Smooth muscle cell (in vitro differentiated cells): Measurements from ENCODE around the gene CAMK1D. TPM values are rescaled to one million over a fixed set of nuclear protein-coding genes. Genes with fewer than 3 reads are reported as not detected.

Experiments used
- DNase-seq: peaks from one replicate; lab custom pipeline; 2025; ENCODE audit not compliant: unreplicated experiment; lab: John Stamatoyannopoulos, UW
- H2AFZ ChIP-seq: fragments of 200-600 bp; sonication (generic); 2 replicates; pipeline ENCODE4 v1.6.0; 2016; ENCODE audit warnings: antibody characterized with exemption, low read depth, mild to moderate bottlenecking
- H3F3A ChIP-seq: fragments of 200-600 bp; sonication (generic); 2 replicates; pipeline ENCODE4 v1.6.0; 2017; ENCODE audit warnings: antibody characterized with exemption, low read depth
- H3K27ac ChIP-seq: fragments of 200-600 bp; sonication (generic); 2 replicates; pipeline ENCODE4 v1.5.1; 2016; ENCODE audit warnings: low read depth, mild to moderate bottlenecking
- H3K27me3 ChIP-seq: fragments of 200-600 bp; sonication (generic); 2 replicates; pipeline ENCODE4 v1.6.1; 2016; ENCODE audit warnings: low read depth, mild to moderate bottlenecking
- H3K36me3 ChIP-seq: fragments of 200-600 bp; sonication (generic); 2 replicates; pipeline ENCODE4 v1.5.1; 2016; ENCODE audit warnings: low read depth
- H3K4me1 ChIP-seq: fragments of 200-600 bp; sonication (generic); 2 replicates; pipeline ENCODE4 v1.5.1; 2016; ENCODE audit warnings: low read depth
- H3K4me2 ChIP-seq: fragments of 200-600 bp; sonication (generic); 2 replicates; pipeline ENCODE4 v1.6.0; 2016; ENCODE audit warnings: mild to moderate bottlenecking
- H3K4me3 ChIP-seq: fragments of 200-600 bp; sonication (generic); 2 replicates; pipeline ENCODE4 v1.5.1; 2016; ENCODE audit warnings: mild to moderate bottlenecking
- H3K79me2 ChIP-seq: fragments of 200-600 bp; sonication (generic); 2 replicates; pipeline ENCODE4 v1.6.0; 2016; ENCODE audit warnings: low read depth, mild to moderate bottlenecking
- H3K9ac ChIP-seq: fragments of 200-600 bp; sonication (generic); 2 replicates; pipeline ENCODE4 v1.6.0; 2016; ENCODE audit warnings: low read depth
- H3K9me3 ChIP-seq: fragments of 200-600 bp; sonication (generic); replicated peaks from 2 replicates; pipeline ENCODE4 v1.5.1; 2016; ENCODE audit warnings: low read depth
- H4K20me1 ChIP-seq: fragments of 200-600 bp; sonication (generic); 2 replicates; pipeline ENCODE4 v1.6.0; 2016; ENCODE audit warnings: low read depth
- CTCF ChIP-seq: fragments of 200-600 bp; sonication (generic); IDR thresholded peaks from 2 replicates; pipeline ENCODE4 v1.5.1; 2017; ENCODE audit warnings: borderline replicate concordance, mild to moderate bottlenecking, antibody characterized with exemption; ENCODE audit not compliant: insufficient read depth, poor library complexity, severe bottlenecking
- WGBS: methylation state at CpG from one replicate; pipeline ENCODE4 v1.1.7; 2016; ENCODE audit warnings: low lambda C conversion rate; 5-methylcytosine and 5-hydroxymethylcytosine counted together
- polyA plus RNA-seq: library from polyadenylated mRNA; unstranded; fragments of >200 nt; fragmentation: Nextera tagmentation; extraction: Ambion mirVana; gene quantifications from 2 replicates; pipeline ENCODE4 v1.2.1, GENCODE V29; 2016
- total RNA-seq: library from RNA; depleted of rRNA; stranded (reverse); fragments of >200 nt; gene quantifications from 2 replicates; pipeline ENCODE4 v1.2.3, GENCODE V29; 2014

CAMK1D gene
- total and polyA plus RNA-seq, 2 experiments from 2014 or later, result 1.6 to 2.3 TPM

GRCh38 chr10:12499076-12499986, 150.0 kb downstream of the CAMK1D start:
- no peak overlapping the region for H3K4me3 ChIP-seq
- H3K27ac ChIP-seq, result peak overlapping the region; percentile 5
- H3K27me3 ChIP-seq, result no peaks in the 10 kb centered on the region
- no peak for DNase-seq
- no peaks in the 10 kb centered on the region for H3K9me3 ChIP-seq
- no peak overlapping the region for H3K9ac ChIP-seq
- no peaks in the 10 kb centered on the region for H3K36me3 ChIP-seq
- no peak for TF ChIP-seq CTCF
- no peaks in the 10 kb centered on the region for H4K20me1 ChIP-seq
- H3F3A ChIP-seq, result no peaks in the 10 kb centered on the region
- no peak overlapping the region for H3K4me2 ChIP-seq
- no peak overlapping the region for H2AFZ ChIP-seq
- no peaks in the 10 kb centered on the region for H3K4me1 ChIP-seq
- 71% methylated on average over 7 of the region's 7 CpGs for WGBS
- no peaks in the 10 kb centered on the region for H3K79me2 ChIP-seq

- 77% methylated on average over 7 of the region's 7 CpGs for WGBS
- Histone ChIP-seq H3K4me2 (no peak overlapping the region), H3K36me3 (no peaks in the 10 kb centered on the region), H3K27ac (no peak overlapping the region), H3F3A (no peaks in the 10 kb centered on the region), H3K27me3 (no peaks in the 10 kb centered on the region), H3K4me1 (no peaks in the 10 kb centered on the region), H3K4me3 (no peak overlapping the region), H2AFZ (no peak overlapping the region), H3K9ac (no peak overlapping the region), H4K20me1 (no peaks in the 10 kb centered on the region), H3K9me3 (no peaks in the 10 kb centered on the region), H3K79me2 (no peaks in the 10 kb centered on the region)
- TF ChIP-seq CTCF, result no peak
- no peak for DNase-seq
These were observed 151.3 kb downstream of the CAMK1D start for GRCh38 chr10:12500381-12501303.

GRCh38 chr10:12501324-12501723, 152.0 kb downstream of the CAMK1D start:
- WGBS, result 66% methylated on average over 12 of the region's 12 CpGs
- Histone ChIP-seq H3K27me3 (no peaks in the 10 kb centered on the region), H3F3A (no peaks in the 10 kb centered on the region), H3K4me3 (no peak overlapping the region), H3K27ac (no peak overlapping the region), H4K20me1 (no peaks in the 10 kb centered on the region), H3K4me2 (no peak overlapping the region), H3K9ac (no peak overlapping the region), H3K36me3 (no peaks in the 10 kb centered on the region), H3K4me1 (no peaks in the 10 kb centered on the region), H2AFZ (no peak overlapping the region), H3K79me2 (no peaks in the 10 kb centered on the region), H3K9me3 (no peaks in the 10 kb centered on the region)
- no peak for DNase-seq
- TF ChIP-seq CTCF, result no peak
